HG03045 (cell line): ENCODE results near the gene CDC5L.
"Not testable (repeated sequence)": the region's sequence is repeated elsewhere in the genome, so short reads cannot be mapped to it uniquely, and the experiment has no call there.

ENCODE experiments used
- ATAC-seq: cut with Tn5 transposase; IDR thresholded peaks from one replicate; pipeline ENCODE4 v1.9.1; 2021; ENCODE audit warnings: mild to moderate bottlenecking, moderate library complexity; ENCODE audit not compliant: unreplicated experiment

CDC5L gene

GRCh38 chr6:44410363-44410762 lies 22.9 kb downstream of the CDC5L start:
- ATAC-seq = no peak

- ATAC-seq = no peak
Measured at GRCh38 chr6:44411141-44411540, 23.6 kb downstream of the CDC5L start.

GRCh38 chr6:44415449-44415848 lies 27.9 kb downstream of the CDC5L start:
- ATAC-seq = no peak

DNA sequence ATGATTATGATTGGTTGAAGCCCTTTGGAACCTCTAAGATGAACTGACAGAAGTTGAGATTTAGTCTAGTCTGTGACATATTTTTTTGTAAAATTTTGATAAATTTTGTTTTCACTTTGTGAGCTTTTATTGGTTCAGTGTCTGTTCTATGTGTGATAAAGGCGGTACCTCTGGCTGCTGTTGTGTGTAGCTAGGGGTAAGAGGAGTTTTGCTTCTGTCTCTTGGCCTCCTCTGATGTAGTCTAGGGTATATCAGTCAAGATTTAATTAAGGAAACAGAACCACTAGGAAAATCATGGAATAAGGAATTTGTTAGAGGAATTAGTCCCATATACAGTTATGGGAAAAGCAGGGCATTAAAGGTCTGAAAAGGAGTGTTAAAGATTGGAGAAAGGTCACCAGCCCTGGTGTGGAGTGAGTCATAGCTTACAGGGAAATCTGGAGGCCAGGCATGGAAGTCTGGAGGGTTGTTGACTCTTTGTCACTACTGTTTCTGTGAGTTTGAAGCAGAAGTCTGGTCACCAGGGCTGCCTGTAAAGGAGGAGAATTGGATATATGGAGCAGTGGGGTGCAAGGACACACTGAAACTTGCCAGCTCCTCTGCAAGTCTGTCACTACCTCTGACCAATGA lies 28.5 kb downstream of the CDC5L start:
- ATAC-seq = no peak

GRCh38 chr6:44422531-44422930 lies 35.0 kb downstream of the CDC5L start:
- ATAC-seq = no peak

GRCh38 chr6:44423306-44423705 lies 35.8 kb downstream of the CDC5L start:
- ATAC-seq = no peak

DNA sequence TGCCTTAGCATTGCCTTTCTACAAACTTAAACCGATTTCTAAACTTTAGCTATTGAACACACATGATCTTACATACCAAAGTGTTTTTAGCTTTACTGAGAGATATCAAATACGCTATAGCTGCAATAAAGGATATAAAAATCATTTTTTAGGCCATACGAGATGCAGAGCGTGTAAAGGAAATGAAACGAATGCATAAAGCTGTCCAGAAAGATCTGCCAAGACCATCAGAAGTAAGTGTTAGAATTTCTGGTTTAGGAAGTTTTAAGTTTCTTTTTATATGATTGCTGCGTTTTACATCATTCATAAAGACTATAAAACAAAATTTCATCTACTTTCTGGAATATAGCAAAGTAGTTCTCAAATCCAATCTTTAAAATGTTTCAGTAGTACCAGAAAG lies 38.4 kb downstream of the CDC5L start:
- ATAC-seq = no peak

GRCh38 chr6:44428682-44429081 lies 41.2 kb downstream of the CDC5L start:
- ATAC-seq = no peak

DNA sequence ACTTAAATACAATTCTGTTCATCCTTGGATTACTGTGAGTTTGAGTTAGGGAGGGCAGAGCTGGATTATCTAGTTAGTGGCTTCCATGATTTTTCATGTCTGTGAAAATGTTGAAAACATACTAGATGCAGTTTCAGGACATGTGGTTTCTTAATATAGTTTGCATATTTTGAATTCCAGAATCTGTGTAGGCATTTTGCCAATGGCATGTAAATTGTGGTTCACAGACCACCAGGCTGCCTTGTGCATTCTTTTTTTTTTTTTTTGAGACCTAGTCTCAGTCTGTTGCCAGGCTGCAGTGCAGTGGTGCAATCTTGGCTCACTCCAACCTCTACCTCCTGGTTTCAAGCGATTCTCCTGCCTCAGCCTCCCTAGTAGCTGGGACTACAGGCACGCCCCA lies 42.8 kb downstream of the CDC5L start:
- ATAC-seq = no peak

- ATAC-seq = no peak
Measured at GRCh38 chr6:44431118-44431725, 43.7 kb downstream of the CDC5L start.

DNA sequence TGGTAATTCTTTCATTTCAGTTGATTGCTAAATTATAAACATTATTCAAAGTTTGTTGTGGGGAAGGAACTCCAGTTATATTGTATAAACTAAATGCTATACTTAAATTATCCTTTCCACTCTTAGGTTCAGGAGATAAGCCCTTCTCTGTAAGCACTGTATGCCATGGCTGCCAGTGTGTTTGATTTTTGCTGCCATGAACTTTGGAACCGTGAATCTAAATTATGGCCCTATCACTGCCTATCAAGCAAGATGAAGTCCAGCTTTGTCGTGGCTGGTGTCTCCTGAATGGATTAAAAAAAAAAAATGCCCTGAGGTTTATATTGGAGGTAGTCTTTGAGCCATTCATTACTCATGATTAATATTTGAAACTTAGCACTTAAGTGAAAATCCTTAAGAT lies 44.7 kb downstream of the CDC5L start:
- ATAC-seq = no peak

- no peak for ATAC-seq
Measured at GRCh38 chr6:44432726-44433125, 45.2 kb downstream of the CDC5L start.

DNA sequence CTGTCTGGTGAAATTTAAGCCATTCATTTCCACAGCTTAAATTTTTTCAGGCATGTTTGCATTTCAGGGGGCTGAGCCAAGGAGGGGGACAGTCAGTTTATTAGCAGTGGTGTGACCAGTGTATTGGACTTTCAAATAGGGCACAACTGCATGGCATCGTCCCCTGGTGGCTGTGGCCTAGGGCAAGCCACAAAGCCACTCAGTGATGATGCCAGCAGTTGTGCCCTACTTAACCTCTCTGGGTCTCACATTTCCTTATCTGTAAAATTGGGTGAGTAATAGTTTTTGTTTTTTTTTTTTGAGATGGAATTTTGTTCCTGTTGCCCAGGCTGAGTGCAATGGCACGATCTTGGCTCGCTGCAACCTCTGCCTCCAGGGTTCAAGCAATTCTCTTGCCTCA lies 48.0 kb downstream of the CDC5L start:
- ATAC-seq = no peak

- no peak for ATAC-seq
Measured at GRCh38 chr6:44438827-44439226, 51.3 kb downstream of the CDC5L start.

DNA sequence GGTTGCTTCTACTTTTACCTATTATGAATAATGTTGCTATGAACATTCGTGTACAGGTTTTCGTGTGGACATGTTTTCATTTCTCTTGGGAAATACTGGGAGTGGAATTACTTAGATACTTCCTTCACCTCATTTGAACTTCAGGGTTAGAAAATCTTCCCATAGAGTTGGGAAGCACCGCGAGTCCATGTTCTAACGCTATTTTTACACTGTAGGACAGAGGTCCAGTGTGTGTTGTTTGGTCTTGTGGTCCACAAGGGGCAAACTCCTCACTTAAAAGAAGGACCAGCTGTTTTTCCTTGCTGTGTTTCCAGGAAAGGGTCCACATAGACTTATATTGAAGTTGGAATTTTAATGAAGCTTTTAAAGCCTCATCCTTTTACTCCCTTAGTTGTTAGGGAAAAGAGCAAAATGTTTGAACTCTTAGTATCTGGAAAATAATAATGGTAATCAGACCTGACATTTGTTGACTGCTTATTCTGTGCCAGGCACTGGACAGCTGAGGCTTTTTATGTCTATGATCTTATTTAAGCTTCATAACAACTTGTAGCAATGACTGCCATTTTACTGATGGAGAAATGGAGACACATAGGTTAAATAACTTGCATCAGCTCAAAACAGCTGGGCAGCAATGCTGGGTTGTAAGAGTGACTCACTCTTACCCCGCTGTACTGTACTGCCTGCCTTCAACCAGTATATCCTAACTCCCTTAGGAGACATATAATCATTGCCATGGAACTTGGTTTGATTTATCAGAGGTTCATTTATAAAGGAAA lies 52.0 kb downstream of the CDC5L start:
- no peak for ATAC-seq

DNA sequence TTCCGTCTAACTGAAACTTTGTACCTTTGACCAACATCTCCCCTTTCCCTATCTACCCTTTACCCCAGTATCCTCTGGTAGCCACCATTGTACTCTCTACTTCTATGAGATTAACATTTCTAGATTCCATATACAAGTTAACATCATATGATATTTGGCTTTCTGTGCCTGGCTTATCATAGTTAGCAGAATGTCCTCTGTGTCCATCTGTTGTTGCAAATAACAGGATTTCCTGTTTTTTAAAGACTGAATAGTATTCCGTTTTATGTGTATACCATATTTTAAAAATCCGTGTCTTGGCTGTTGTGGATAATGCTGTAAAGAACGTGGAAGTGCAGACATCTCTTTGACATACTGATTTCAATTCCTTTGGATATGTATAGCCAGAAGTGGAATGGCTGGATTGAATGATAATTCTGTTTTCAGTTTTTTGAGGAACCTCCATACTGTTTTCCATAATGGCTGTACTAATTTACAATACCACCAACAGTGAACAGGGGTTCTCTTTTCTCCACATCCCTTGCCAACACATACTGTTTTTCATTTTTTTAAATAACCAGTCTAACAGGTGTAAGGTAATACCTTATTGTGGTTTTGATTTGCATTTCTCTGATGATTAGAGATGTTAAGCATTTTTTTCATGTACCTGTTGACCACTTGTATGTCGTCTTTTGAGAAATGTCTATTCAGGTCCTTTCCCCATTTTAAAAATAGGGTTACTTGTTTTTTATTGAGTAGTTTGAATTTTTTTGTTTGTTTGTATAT lies 53.8 kb downstream of the CDC5L start:
- no peak for ATAC-seq

GRCh38 chr6:44442236-44442635 lies 54.7 kb downstream of the CDC5L start:
- ATAC-seq = no peak

DNA sequence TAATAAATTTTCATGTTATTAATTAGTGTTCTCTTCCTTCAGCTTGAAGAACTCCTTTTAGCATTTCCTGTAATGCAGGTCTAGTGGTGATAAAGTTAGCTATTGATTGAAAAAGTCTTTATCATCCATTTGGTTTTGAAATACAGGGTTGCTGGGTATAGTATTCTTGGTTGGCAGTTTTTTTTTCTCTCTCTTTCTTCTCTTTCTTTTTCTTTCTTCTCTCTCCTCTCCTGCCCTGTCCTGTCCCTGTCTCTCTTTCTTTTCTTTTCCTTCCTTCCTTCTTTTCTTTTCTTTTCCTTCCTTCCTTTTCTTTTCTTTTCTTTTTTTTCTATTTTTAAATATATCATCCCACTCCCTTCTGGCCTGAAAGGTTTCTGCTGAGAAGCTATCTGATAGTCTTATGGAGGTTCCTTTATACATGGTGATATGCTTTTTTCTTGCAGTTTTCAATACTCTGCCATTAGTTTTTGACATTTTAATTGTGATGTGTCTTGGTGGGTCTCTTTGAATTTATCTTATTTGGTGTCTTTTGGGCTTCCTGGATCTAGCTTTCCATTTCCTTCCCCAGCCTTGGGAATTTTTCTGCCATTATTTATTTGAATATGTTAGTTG lies 55.4 kb downstream of the CDC5L start:
- ATAC-seq = no peak

DNA sequence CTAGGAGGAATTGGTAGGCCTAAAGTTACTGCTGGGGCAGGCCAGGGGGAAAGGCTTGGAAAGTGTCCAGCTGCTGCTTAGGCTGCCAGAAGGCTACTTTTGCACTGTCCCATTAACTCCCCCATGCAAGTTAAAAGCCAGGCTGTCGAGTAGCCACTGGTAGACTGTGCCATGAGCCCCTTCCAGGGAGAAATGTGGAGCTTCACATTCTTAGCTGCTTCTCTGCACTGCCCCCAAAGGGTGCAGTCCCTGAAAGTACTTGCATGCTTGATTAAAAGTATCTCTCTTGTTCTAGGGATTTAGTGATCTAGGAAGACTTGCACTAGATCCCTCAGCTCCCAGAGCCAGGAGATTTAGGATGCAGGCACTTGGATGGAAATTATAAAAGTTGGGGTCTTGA lies 57.3 kb downstream of the CDC5L start:
- no peak for ATAC-seq

GRCh38 chr6:44446626-44447300 lies 59.3 kb downstream of the CDC5L start:
- no peak for ATAC-seq

GRCh38 chr6:44449181-44449580 lies 61.7 kb downstream of the CDC5L start:
- not testable (repeated sequence) for ATAC-seq
